ENCODE measurements around the gene TADA2A. TPM values are rescaled to one million over a fixed set of nuclear protein-coding genes. Genes with fewer than 3 reads are reported as not detected.
A peak's percentile ranks its signal among the peaks of the same experiment; 100 is the strongest.

The TADA2A gene
- total RNA-seq, 4 donors from 2014 or later = 17.6 to 74.1 (median 23.5) TPM

GRCh38 chr17:37502009-37502936 lies 95.6 kb downstream of the TADA2A start:
- Histone ChIP-seq H3K36me3 (peaks cover 0 to 8% (median 0%) of the 10 kb centered on the region in 3 donors), H3K4me1 (no peaks in the 10 kb centered on the region), H3K4me3 (no peak overlapping the region), H3K27ac (no peak overlapping the region), H3K27me3 (no peaks in the 10 kb centered on the region), H3K9me3 (no peaks in the 10 kb centered on the region)
- no peak for DNase-seq (ENCODE audit: low spot score in 2 of 2)
- TF ChIP-seq CTCF (IDR thresholded peaks at IDR 0.05) (no peak), EP300 (IDR thresholded peaks at IDR 0.05) (no peak), POLR2A (IDR thresholded peaks at IDR 0.05) (no peak)
- 82 to 91% methylated on average over 10 of the region's 10 CpGs for WGBS, 2 donors

GRCh38 chr17:37503148-37503547 lies 96.5 kb downstream of the TADA2A start:
- Histone ChIP-seq H3K36me3 (peaks cover 0 to 8% (median 0%) of the 10 kb centered on the region in 3 donors), H3K27ac (no peak overlapping the region), H3K4me1 (no peaks in the 10 kb centered on the region), H3K27me3 (no peaks in the 10 kb centered on the region), H3K9me3 (no peaks in the 10 kb centered on the region), H3K4me3 (no peak overlapping the region)
- WGBS, 2 donors = 93 to 98% methylated on average over 6 of the region's 6 CpGs
- TF ChIP-seq CTCF (IDR thresholded peaks at IDR 0.05) (no peak), EP300 (IDR thresholded peaks at IDR 0.05) (no peak)
- no peak for DNase-seq (ENCODE audit: low spot score in 2 of 2)

- Histone ChIP-seq H3K27ac (no peak overlapping the region), H3K4me3 (no peak overlapping the region), H3K36me3 (peaks cover 0 to 14% (median 0%) of the 10 kb centered on the region in 3 donors), H3K9me3 (no peaks in the 10 kb centered on the region), H3K27me3 (no peaks in the 10 kb centered on the region), H3K4me1 (no peaks in the 10 kb centered on the region)
- no peak for TF ChIP-seq EP300 (IDR thresholded peaks at IDR 0.05)
- no peak for TF ChIP-seq POLR2A (IDR thresholded peaks at IDR 0.05)
- no peak for TF ChIP-seq CTCF (IDR thresholded peaks at IDR 0.05)
- 82 to 93% methylated on average over 3 of the region's 3 CpGs for WGBS, 2 donors
- no peak for DNase-seq (ENCODE audit: low spot score in 2 of 2)
Observed at GRCh38 chr17:37505333-37505732, 98.6 kb downstream of the TADA2A start.

- H3K27ac ChIP-seq = no peak overlapping the region
- DNase-seq (ENCODE audit: low spot score in 2 of 2) = no peak
- H3K9me3 ChIP-seq = no peaks in the 10 kb centered on the region
- H3K4me3 ChIP-seq = no peak overlapping the region
- TF ChIP-seq POLR2A (IDR thresholded peaks at IDR 0.05) (no peak), EP300 (IDR thresholded peaks at IDR 0.05) (no peak), CTCF (IDR thresholded peaks at IDR 0.05) (peak in 4 of 5 experiments; percentile 13 to 21 (median 16))
- 68 to 70% methylated on average over 10 of the region's 10 CpGs for WGBS, 2 donors
- H3K4me1 ChIP-seq = no peaks in the 10 kb centered on the region
- H3K36me3 ChIP-seq = peaks cover 0 to 17% (median 0%) of the 10 kb centered on the region in 3 donors
- H3K27me3 ChIP-seq = no peaks in the 10 kb centered on the region
Observed at GRCh38 chr17:37506678-37507077, 100.0 kb downstream of the TADA2A start.

GRCh38 chr17:37507111-37507510 lies 100.4 kb downstream of the TADA2A start:
- TF ChIP-seq POLR2A (IDR thresholded peaks at IDR 0.05) (no peak), CTCF (IDR thresholded peaks at IDR 0.05) (no peak), EP300 (IDR thresholded peaks at IDR 0.05) (no peak)
- no peaks in the 10 kb centered on the region for H3K27me3 ChIP-seq
- H3K27ac ChIP-seq = no peak overlapping the region
- DNase-seq (ENCODE audit: low spot score in 2 of 2) = no peak
- H3K4me1 ChIP-seq = no peaks in the 10 kb centered on the region
- no peak overlapping the region for H3K4me3 ChIP-seq
- 89 to 90% methylated on average over 9 of the region's 9 CpGs for WGBS, 2 donors
- no peaks in the 10 kb centered on the region for H3K9me3 ChIP-seq
- H3K36me3 ChIP-seq = peaks cover 0 to 18% (median under 1%) of the 10 kb centered on the region in 3 donors
